ENCODE data around the gene PIK3R3.

GRCh38 chr1:46058936-46059335 lies 73.5 kb downstream of the PIK3R3 start:
- no peak for TF ChIP-seq CTCF (conservative IDR thresholded peaks at IDR 0.05; ENCODE audit: low read length)
- no peak for TF ChIP-seq EZH2phosphoT487 (IDR thresholded peaks at IDR 0.05; ENCODE audit: borderline replicate concordance)

Data from Loucy (cell line).